Measurements from ENCODE around the gene CTNNA2. TPM values are rescaled to one million over a fixed set of nuclear protein-coding genes. Genes with fewer than 3 reads are reported as not detected.

Gene CTNNA2
- total and polyA plus RNA-seq, 8 donors = 0.08 to 0.56 (median 0.17) TPM; not detected in 2

DNA sequence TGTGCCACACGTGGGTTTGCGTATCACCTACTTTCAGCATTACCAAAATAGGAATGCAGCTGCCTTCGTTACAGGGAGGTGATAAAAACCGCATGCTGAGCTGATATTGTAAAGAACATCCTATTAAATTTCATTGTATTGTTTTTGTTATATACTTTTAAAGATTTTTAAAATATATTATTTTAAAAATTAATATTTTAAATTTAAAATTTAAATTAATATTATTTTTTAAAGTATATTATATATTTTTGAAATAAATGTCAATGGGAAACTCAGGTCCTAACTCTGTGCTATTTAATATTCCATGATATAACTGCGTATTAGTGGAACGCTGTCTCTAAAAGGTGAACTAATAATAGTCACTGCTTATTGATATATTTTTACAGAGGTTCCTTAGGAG, 51.2 kb downstream of the CTNNA2 start:
- Histone ChIP-seq H3K36me3 (no peaks in the 10 kb centered on the region), H3K27ac (no peak overlapping the region), H3K27me3 (no peaks in the 10 kb centered on the region), H3K4me1 (no peaks in the 10 kb centered on the region), H3K4me3 (no peak overlapping the region), H3K9me3 (peaks cover 0 to 8% of the 10 kb centered on the region in 2 donors)
- ATAC-seq (no peak), DNase-seq (no peak)
- intact Hi-C loops (cut with DNase I) = no loop called here
- no peak for TF ChIP-seq CTCF (IDR thresholded peaks at IDR 0.05)

DNA sequence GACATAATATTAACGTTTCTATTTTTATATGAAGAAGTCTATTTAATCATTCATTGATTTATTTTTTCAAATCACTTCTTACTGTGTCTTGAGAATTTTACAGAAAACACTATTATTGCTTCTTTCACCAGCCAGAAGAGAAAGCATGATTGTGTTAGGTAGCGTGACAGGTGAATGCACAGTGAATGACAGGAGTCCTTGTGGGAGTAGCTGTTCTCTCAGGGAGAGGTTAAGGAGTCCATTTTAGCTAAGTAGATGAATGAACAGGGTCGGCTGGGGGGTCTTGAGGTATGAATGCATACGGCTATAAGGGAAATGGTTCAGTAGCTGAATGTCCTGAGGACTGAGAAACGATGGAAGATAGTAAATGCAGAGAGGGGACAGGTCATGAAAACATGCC, 56.2 kb downstream of the CTNNA2 start:
- no peak for TF ChIP-seq CTCF (IDR thresholded peaks at IDR 0.05)
- Histone ChIP-seq H3K4me1 (no peaks in the 10 kb centered on the region), H3K9me3 (no peaks in the 10 kb centered on the region), H3K27ac (no peak overlapping the region), H3K27me3 (no peaks in the 10 kb centered on the region), H3K4me3 (no peak overlapping the region), H3K36me3 (no peaks in the 10 kb centered on the region)
- intact Hi-C loops (cut with DNase I) = no loop called here
- DNase-seq = no peak
- ATAC-seq = no peak

DNA sequence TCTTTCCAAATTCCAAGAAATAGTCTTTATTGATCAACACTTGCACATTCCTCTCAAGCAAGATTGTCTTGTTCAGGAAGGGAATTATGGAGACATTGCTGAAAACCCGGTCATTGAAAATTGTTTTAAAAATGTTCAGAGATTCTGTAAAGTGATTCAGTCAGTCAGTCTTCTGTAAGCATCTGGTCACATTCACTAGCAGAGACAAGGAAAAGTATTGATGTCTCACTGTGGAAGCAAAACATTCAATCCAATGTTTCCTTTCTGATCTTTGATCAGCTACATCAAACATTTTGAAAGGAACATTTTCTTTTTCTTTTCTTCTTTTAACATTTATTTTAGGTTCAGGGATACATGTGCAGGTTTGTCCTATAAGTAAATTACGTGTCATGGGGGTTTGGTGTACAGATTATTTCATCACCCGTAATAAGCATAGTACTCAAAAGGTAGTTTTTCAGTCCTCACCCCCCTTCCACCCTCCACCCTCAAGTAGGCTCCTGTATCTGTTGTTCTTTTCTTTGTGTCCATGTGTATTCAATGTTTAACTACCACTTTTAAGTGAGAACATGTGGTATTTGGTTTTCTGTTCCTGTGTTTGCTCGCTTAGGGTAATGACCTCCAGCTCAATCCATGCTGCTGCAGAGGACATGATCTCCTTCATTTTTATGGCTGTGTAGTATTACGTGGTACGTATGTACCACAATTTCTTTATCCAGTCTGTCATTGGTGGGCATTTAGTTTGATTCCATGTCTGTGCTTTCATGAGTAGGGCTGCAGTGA, 61.2 kb downstream of the CTNNA2 start:
- peak in 1 of 4 donors; percentile 7 for DNase-seq
- peak; percentile 30 for ATAC-seq
- H3K36me3 ChIP-seq = no peaks in the 10 kb centered on the region
- H3K27me3 ChIP-seq = no peaks in the 10 kb centered on the region
- H3K27ac ChIP-seq = no peak overlapping the region
- H3K9me3 ChIP-seq = no peaks in the 10 kb centered on the region
- intact Hi-C loops (cut with DNase I) = no loop called here
- no peaks in the 10 kb centered on the region for H3K4me1 ChIP-seq
- H3K4me3 ChIP-seq = no peak overlapping the region
- no peak for TF ChIP-seq CTCF (IDR thresholded peaks at IDR 0.05)

DNA sequence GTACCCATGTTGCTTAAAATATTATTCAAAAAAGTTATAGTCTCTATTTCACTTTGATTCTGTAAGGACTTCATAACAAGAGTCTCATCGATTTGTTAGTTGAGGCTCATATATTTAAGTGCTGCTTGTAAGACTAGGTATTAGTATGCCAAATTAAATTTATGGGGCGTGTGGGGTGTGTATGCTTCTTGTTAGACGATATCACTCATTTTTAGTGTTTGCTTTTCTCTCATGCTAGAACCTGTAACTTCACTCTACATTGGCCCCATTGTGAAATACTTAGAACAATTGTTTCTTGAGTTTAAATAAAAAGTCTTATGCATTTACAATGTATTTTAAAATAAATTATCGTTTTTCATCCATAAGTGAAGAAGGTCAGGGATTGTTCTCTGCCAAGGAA, 63.6 kb downstream of the CTNNA2 start:
- H3K27me3 ChIP-seq = no peaks in the 10 kb centered on the region
- H3K9me3 ChIP-seq = no peaks in the 10 kb centered on the region
- H3K27ac ChIP-seq = no peak overlapping the region
- ATAC-seq (peak; percentile 67), DNase-seq (no peak)
- intact Hi-C loops (cut with DNase I) = no loop called here
- no peaks in the 10 kb centered on the region for H3K36me3 ChIP-seq
- no peak for TF ChIP-seq CTCF (IDR thresholded peaks at IDR 0.05)
- no peak overlapping the region for H3K4me3 ChIP-seq
- H3K4me1 ChIP-seq = no peaks in the 10 kb centered on the region

GRCh38 chr2:79578952-79579351, 66.1 kb downstream of the CTNNA2 start:
- no peak for DNase-seq
- H3K9me3 ChIP-seq = no peaks in the 10 kb centered on the region

More at GRCh38 chr2:79578952-79579351, 66.1 kb downstream of the CTNNA2 start:
- Histone ChIP-seq H3K27me3 (no peaks in the 10 kb centered on the region), H3K4me1 (no peaks in the 10 kb centered on the region), H3K36me3 (no peaks in the 10 kb centered on the region), H3K4me3 (no peak overlapping the region), H3K27ac (no peak overlapping the region)
- ATAC-seq = no peak
- no peak for TF ChIP-seq CTCF (IDR thresholded peaks at IDR 0.05)
- intact Hi-C loops (cut with DNase I) = no loop called here

Measured in left lung (tissue), 10 donors.